HCT116 (cell line): ENCODE measurements around the gene RBP4. TPM values are rescaled to one million over a fixed set of nuclear protein-coding genes. Genes with fewer than 3 reads are reported as not detected.

Source experiments
- ATAC-seq: fragments of 200-7000 bp; cut with Tn5 transposase; 2 replicates; pipeline ENCODE4 v1.9.1; 2020; ENCODE audit warnings: mild to moderate bottlenecking, moderate library complexity
- BruUV-seq: library from RNA; stranded (reverse); fragments of 400-500 nt; replicated peaks from 2 replicates; lab custom pipeline; 2021; lab: Mats Ljungman, UMichigan
- CTCF ChIA-PET: fragments of 300-600 bp; sonication (Branson Sonifier 250); formaldehyde crosslinking; loops from one replicate; lab custom pipeline; 2021; ENCODE audit warnings: antibody characterized with exemption; lab: Charles Lee
- POLR2A ChIA-PET: fragments of 300-600, 350-600 bp; sonication (Branson Sonifier 250); formaldehyde crosslinking; loops from one replicate; lab custom pipeline; 2021; ENCODE audit warnings: antibody characterized with exemption; lab: Charles Lee
- RAD21 ChIA-PET, 2 experiments: fragments of 300-600 bp; sonication (Branson Sonifier 250); formaldehyde crosslinking; loops; one replicate each; lab custom pipeline; 2023; ENCODE audit warnings: low total read pairs in 2 of 2; ENCODE audit not compliant: uncharacterized antibody in 2 of 2, unreplicated experiment in 2 of 2, low non-redundant PET in 1 of 2; lab: Charles Lee
- DNase-seq: peaks from one replicate; pipeline ENCODE4 v3.0.0-alpha.2; 2010; ENCODE audit warnings: low read depth, low spot score
- H2AFZ ChIP-seq: fragments of 200-600 bp; shearing (Covaris generic), sonication (generic); 2 replicates; pipeline ENCODE4 v1.6.1; 2017; ENCODE audit warnings: low read depth, mixed run types, mixed read lengths, antibody characterized with exemption, low read length; ENCODE audit not compliant: poor library complexity, severe bottlenecking
- H3K27ac ChIP-seq: 2 replicates; pipeline ENCODE4 v1.5.1; 2012; ENCODE audit warnings: low read depth, low read length
- H3K27me3 ChIP-seq: fragments of 200-600 bp; sonication (generic); 2 replicates; pipeline ENCODE4 v1.6.1; 2016; ENCODE audit warnings: mixed run types, low read length, mixed read lengths; ENCODE audit not compliant: insufficient read depth
- H3K36me3 ChIP-seq, 2 experiments: fragments of 200-500 bp in 1 of 2; fragments of 200-600 bp in 1 of 2; sonication (Bioruptor generic) in 1 of 2; sonication (generic) in 1 of 2; 2 replicates each; pipeline versions ENCODE4 v1.5.1 to v1.6.1; 2014 to 2016; ENCODE audit warnings: low read length in 2 of 2, inconsistent platforms in 1 of 2, mixed read lengths in 1 of 2, mixed run types in 1 of 2; ENCODE audit not compliant: insufficient read depth in 2 of 2, control insufficient read depth in 1 of 2
- H3K4me1 ChIP-seq, 2 experiments: fragments of 200-600 bp in 1 of 2; sonication (generic) in 1 of 2; 2 replicates each; pipeline versions ENCODE4 v1.5.1 to v1.6.1; 2012 to 2017; ENCODE audit warnings: low read length in 2 of 2, inconsistent platforms in 1 of 2, mild to moderate bottlenecking in 1 of 2, mixed read lengths in 1 of 2, mixed run types in 1 of 2, moderate library complexity in 1 of 2; ENCODE audit not compliant: insufficient read depth in 2 of 2, control insufficient read depth in 1 of 2
- H3K4me2 ChIP-seq: fragments of 200-600 bp; sonication (generic); 2 replicates; pipeline ENCODE4 v1.6.1; 2017; ENCODE audit warnings: mixed run types, low read length, mixed read lengths
- H3K4me3 ChIP-seq, 2 experiments: fragments of 200-600 bp in 1 of 2; sonication (generic) in 1 of 2; replicated peaks in 1 of 2; 2 replicates each; pipeline ENCODE4 v1.5.1; 2011 to 2016; ENCODE audit warnings: low read length in 2 of 2, control low read depth in 1 of 2, low read depth in 1 of 2, mild to moderate bottlenecking in 1 of 2, mixed read lengths in 1 of 2, mixed run types in 1 of 2
- H3K79me2 ChIP-seq: fragments of 200-600 bp; sonication (generic); 2 replicates; pipeline ENCODE4 v1.6.1; 2017; ENCODE audit warnings: mild to moderate bottlenecking, mixed run types, low read length, moderate library complexity, mixed read lengths; ENCODE audit not compliant: insufficient read depth
- H3K9ac ChIP-seq: fragments of 200-600 bp; sonication (generic); 2 replicates; pipeline ENCODE4 v1.6.1; 2016; ENCODE audit warnings: low read length, mixed read lengths
- H3K9me2 ChIP-seq: fragments of 200-600 bp; sonication (generic), shearing (Covaris generic); 2 replicates; pipeline ENCODE4 v1.6.1; 2017; ENCODE audit warnings: mixed run types, mild to moderate bottlenecking, moderate library complexity; ENCODE audit not compliant: insufficient read depth
- H3K9me3 ChIP-seq, 2 experiments: fragments of 200-500 bp in 1 of 2; fragments of 200-600 bp in 1 of 2; sonication (Bioruptor generic) in 1 of 2; sonication (generic) in 1 of 2; 2 replicates each; pipeline ENCODE4 v1.6.1; 2014 to 2017; ENCODE audit warnings: low read length in 2 of 2, mixed read lengths in 2 of 2, inconsistent platforms in 1 of 2, low read depth in 1 of 2, mild to moderate bottlenecking in 1 of 2, mixed run types in 1 of 2, moderate library complexity in 1 of 2; ENCODE audit not compliant: control insufficient read depth in 1 of 2, insufficient read depth in 1 of 2
- H4K20me1 ChIP-seq: fragments of 200-600 bp; sonication (generic), shearing (Covaris generic); 2 replicates; pipeline ENCODE4 v1.6.1; 2017; ENCODE audit warnings: mixed run types, mild to moderate bottlenecking, moderate library complexity; ENCODE audit not compliant: insufficient read depth
- CBX3 ChIP-seq: IDR thresholded peaks from 2 replicates; pipeline ENCODE4 v1.6.1; 2012; ENCODE audit warnings: low read depth
- EGR1 ChIP-seq: IDR thresholded peaks from 2 replicates; pipeline ENCODE4 v1.6.1; 2012; ENCODE audit warnings: low read depth
- EZH2 ChIP-seq: fragments of 200-600 bp; sonication (generic); IDR thresholded peaks from 2 replicates; pipeline ENCODE4 v1.6.1; 2017; ENCODE audit warnings: antibody characterized with exemption, mixed run types
- EZH2phosphoT487 ChIP-seq: fragments of 200-600 bp; IDR thresholded peaks from 2 replicates; pipeline ENCODE4 v1.6.1; 2018; ENCODE audit warnings: antibody characterized with exemption, borderline replicate concordance
- JUND ChIP-seq: IDR thresholded peaks from 2 replicates; pipeline ENCODE4 v1.6.1; 2012
- POLR2A ChIP-seq: IDR thresholded peaks from 2 replicates; pipeline ENCODE4 v1.7.0; 2011; ENCODE audit warnings: borderline replicate concordance; ENCODE audit not compliant: insufficient read depth, insufficient read length; ENCODE audit errors: extremely low read depth
- POLR2AphosphoS5 ChIP-seq: IDR thresholded peaks from 2 replicates; pipeline ENCODE4 v1.6.1; 2011; ENCODE audit warnings: mild to moderate bottlenecking, low read depth, low read length, moderate library complexity
- SIN3A ChIP-seq: IDR thresholded peaks from 2 replicates; pipeline ENCODE4 v1.6.1; 2012; ENCODE audit warnings: low read depth
- SP1 ChIP-seq: IDR thresholded peaks from 2 replicates; pipeline ENCODE4 v1.6.1; 2012; ENCODE audit warnings: low read depth
- SRF ChIP-seq: IDR thresholded peaks from 2 replicates; pipeline ENCODE4 v1.6.1; 2012; ENCODE audit warnings: low read depth
- TCF7L2 ChIP-seq: IDR thresholded peaks from 2 replicates; pipeline ENCODE4 v1.7.0; 2011; ENCODE audit warnings: borderline replicate concordance, inconsistent platforms; ENCODE audit not compliant: insufficient read depth, insufficient read length; ENCODE audit errors: extremely low read depth
- YY1 ChIP-seq: IDR thresholded peaks from 2 replicates; pipeline ENCODE4 v1.6.1; 2011; ENCODE audit warnings: low read length, low read depth, moderate library complexity, mild to moderate bottlenecking; ENCODE audit not compliant: insufficient replicate concordance; ENCODE audit errors: extremely low read depth
- ZNF274 ChIP-seq: fragments of 200-500 bp; sonication (Bioruptor generic); IDR thresholded peaks from 2 replicates; pipeline ENCODE4 v1.6.1; 2014; ENCODE audit warnings: mild to moderate bottlenecking, low read depth, low read length, inconsistent platforms
- intact Hi-C: fragments of 100-400 bp; cut with micrococcal nuclease; formaldehyde crosslinking; loops from 2 replicates; pipeline ENCODE4 v1.10.0; 2022
- total RNA-seq: library from RNA; stranded (reverse); gene quantifications from one replicate; pipeline ENCODE4 v1.2.1, GENCODE V29; 2021; ENCODE audit not compliant: unreplicated experiment
- TF ChIP-seq, protein P1 (sequence below), 3 experiments: fragments of 200-600 bp in 1 of 3; sonication (generic) in 1 of 3; IDR thresholded peaks in 2 of 3; conservative IDR thresholded peaks in 1 of 3; 2 replicates each; pipeline ENCODE4 v1.5.1; 2012 to 2017; ENCODE audit warnings: low read depth in 2 of 3, low read length in 2 of 3, antibody characterized with exemption in 1 of 3, borderline replicate concordance in 1 of 3, control low read depth in 1 of 3, mild to moderate bottlenecking in 1 of 3, mixed read lengths in 1 of 3, mixed run types in 1 of 3, moderate library complexity in 1 of 3; ENCODE audit not compliant: insufficient read depth in 1 of 3
- TF ChIP-seq, protein P2 (sequence below): IDR thresholded peaks from 2 replicates; pipeline ENCODE4 v1.6.1; 2012
- TF ChIP-seq, protein P3 (sequence below): IDR thresholded peaks from 2 replicates; pipeline ENCODE4 v1.6.1; 2012; ENCODE audit warnings: low read depth
- TF ChIP-seq, protein P4 (sequence below): IDR thresholded peaks from 2 replicates; pipeline ENCODE4 v1.6.1; 2012

The RBP4 gene
- total RNA-seq, 1 experiment from 2014 or later: 2.4 TPM

DNA sequence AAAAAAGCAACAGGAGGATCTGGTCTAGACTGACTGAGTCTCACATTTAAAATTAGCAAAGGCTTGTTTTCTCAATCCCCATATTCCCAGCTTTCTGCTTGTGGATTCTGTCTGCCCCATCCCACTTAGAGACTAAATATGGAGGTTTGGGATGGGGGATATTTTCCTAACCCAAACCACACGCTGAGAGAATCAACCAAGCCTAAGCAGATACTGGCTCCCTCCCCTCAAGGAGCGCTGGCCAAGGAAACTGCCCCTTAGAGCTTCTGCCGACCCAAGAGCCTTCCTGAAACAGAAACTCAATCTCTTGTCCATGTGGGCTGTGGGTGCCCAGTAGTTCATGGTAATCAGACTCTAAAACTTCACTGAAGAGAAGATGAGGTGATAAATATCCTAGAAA lies 30.7 kb downstream of the RBP4 start:
- Histone ChIP-seq H3K9ac (no peak overlapping the region), H3K79me2 (no peaks in the 10 kb centered on the region), H3K27ac (no peak overlapping the region), H4K20me1 (no peaks in the 10 kb centered on the region), H3K27me3 (no peaks in the 10 kb centered on the region), H3K4me3 (no peak overlapping the region), H3K9me2 (no peaks in the 10 kb centered on the region), H3K4me2 (no peak overlapping the region), H3K36me3 (no peaks in the 10 kb centered on the region), H3K4me1 (no peaks in the 10 kb centered on the region), H2AFZ (no peak overlapping the region), H3K9me3 (no peaks in the 10 kb centered on the region)
- ChIA-PET POLR2A (no interaction called here), CTCF (no interaction called here), RAD21 (no interaction called here)
- intact Hi-C loops: no loop called here
- no TSS peak for BruUV-seq
- DNase-seq (no peak), ATAC-seq (no peak)
- TF ChIP-seq EGR1: no peak
- TF ChIP-seq SIN3A: no peak
- TF ChIP-seq, protein P1, sequence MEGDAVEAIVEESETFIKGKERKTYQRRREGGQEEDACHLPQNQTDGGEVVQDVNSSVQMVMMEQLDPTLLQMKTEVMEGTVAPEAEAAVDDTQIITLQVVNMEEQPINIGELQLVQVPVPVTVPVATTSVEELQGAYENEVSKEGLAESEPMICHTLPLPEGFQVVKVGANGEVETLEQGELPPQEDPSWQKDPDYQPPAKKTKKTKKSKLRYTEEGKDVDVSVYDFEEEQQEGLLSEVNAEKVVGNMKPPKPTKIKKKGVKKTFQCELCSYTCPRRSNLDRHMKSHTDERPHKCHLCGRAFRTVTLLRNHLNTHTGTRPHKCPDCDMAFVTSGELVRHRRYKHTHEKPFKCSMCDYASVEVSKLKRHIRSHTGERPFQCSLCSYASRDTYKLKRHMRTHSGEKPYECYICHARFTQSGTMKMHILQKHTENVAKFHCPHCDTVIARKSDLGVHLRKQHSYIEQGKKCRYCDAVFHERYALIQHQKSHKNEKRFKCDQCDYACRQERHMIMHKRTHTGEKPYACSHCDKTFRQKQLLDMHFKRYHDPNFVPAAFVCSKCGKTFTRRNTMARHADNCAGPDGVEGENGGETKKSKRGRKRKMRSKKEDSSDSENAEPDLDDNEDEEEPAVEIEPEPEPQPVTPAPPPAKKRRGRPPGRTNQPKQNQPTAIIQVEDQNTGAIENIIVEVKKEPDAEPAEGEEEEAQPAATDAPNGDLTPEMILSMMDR (IDR thresholded peaks at IDR 0.05 in 2 of 3, conservative IDR thresholded peaks at IDR 0.05 in 1 of 3; ENCODE audit: borderline replicate concordance in 1 of 3, insufficient read depth in 1 of 3, low read depth in 2 of 3, low read length in 2 of 3): no peak
- no peak for TF ChIP-seq ZNF274
- no peak for TF ChIP-seq SRF
- no peak for TF ChIP-seq POLR2AphosphoS5
- TF ChIP-seq POLR2A: no peak
- TF ChIP-seq EZH2: no peak
- TF ChIP-seq CBX3: no peak
- TF ChIP-seq EZH2phosphoT487: no peak

DNA sequence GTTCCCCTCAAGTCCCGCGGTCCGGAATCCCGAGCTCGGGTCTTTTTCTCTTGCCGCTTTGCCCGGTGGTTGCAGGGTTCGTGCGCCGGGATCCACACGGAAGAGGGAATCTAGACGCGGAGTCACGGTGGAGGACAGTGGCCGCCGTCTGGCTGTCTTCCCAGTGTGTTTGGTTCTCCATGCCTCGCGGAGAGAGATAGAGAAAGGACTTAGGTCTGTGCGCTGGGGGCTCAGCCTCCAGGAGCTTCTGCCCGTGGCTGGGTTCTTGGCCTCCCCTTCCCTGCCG lies 33.0 kb downstream of the RBP4 start:
- ChIA-PET RAD21 (no interaction called here), POLR2A (no interaction called here), CTCF (interaction anchor here (1.3 kb wide), 1 partner anchor 13 kb away, joined by 7 read pairs; no protein-coding TSS in a partner anchor)
- no peaks in the 10 kb centered on the region for H3K79me2 ChIP-seq
- H2AFZ ChIP-seq: no peak overlapping the region
- no peak overlapping the region for H3K4me2 ChIP-seq
- no peaks in the 10 kb centered on the region for H3K36me3 ChIP-seq
- H3K9ac ChIP-seq: no peak overlapping the region
- ATAC-seq (no peak), DNase-seq (no peak)
- no peak overlapping the region for H3K27ac ChIP-seq
- no peaks in the 10 kb centered on the region for H4K20me1 ChIP-seq
- H3K4me3 ChIP-seq: no peak overlapping the region
- H3K9me2 ChIP-seq: no peaks in the 10 kb centered on the region
- no peaks in the 10 kb centered on the region for H3K9me3 ChIP-seq
- no peaks in the 10 kb centered on the region for H3K4me1 ChIP-seq
- BruUV-seq: no TSS peak
- intact Hi-C loops: no loop called here
- no peaks in the 10 kb centered on the region for H3K27me3 ChIP-seq
- no peak for TF ChIP-seq SP1
- TF ChIP-seq, protein P2, sequence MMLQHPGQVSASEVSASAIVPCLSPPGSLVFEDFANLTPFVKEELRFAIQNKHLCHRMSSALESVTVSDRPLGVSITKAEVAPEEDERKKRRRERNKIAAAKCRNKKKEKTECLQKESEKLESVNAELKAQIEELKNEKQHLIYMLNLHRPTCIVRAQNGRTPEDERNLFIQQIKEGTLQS: no peak
- TF ChIP-seq SRF: no peak
- no peak for TF ChIP-seq YY1
- no peak for TF ChIP-seq ZNF274
- TF ChIP-seq, protein P3, sequence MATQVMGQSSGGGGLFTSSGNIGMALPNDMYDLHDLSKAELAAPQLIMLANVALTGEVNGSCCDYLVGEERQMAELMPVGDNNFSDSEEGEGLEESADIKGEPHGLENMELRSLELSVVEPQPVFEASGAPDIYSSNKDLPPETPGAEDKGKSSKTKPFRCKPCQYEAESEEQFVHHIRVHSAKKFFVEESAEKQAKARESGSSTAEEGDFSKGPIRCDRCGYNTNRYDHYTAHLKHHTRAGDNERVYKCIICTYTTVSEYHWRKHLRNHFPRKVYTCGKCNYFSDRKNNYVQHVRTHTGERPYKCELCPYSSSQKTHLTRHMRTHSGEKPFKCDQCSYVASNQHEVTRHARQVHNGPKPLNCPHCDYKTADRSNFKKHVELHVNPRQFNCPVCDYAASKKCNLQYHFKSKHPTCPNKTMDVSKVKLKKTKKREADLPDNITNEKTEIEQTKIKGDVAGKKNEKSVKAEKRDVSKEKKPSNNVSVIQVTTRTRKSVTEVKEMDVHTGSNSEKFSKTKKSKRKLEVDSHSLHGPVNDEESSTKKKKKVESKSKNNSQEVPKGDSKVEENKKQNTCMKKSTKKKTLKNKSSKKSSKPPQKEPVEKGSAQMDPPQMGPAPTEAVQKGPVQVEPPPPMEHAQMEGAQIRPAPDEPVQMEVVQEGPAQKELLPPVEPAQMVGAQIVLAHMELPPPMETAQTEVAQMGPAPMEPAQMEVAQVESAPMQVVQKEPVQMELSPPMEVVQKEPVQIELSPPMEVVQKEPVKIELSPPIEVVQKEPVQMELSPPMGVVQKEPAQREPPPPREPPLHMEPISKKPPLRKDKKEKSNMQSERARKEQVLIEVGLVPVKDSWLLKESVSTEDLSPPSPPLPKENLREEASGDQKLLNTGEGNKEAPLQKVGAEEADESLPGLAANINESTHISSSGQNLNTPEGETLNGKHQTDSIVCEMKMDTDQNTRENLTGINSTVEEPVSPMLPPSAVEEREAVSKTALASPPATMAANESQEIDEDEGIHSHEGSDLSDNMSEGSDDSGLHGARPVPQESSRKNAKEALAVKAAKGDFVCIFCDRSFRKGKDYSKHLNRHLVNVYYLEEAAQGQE: no peak
- TF ChIP-seq JUND: no peak
- no peak for TF ChIP-seq EZH2phosphoT487
- TF ChIP-seq CBX3: no peak
- TF ChIP-seq EZH2: no peak
- TF ChIP-seq POLR2AphosphoS5: no peak
- no peak for TF ChIP-seq TCF7L2
- TF ChIP-seq, protein P4, sequence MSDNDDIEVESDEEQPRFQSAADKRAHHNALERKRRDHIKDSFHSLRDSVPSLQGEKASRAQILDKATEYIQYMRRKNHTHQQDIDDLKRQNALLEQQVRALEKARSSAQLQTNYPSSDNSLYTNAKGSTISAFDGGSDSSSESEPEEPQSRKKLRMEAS: no peak
- TF ChIP-seq EGR1: no peak
